CD4-positive, alpha-beta T cell (primary cell): ENCODE data around the gene C11orf21. TPM values are rescaled to one million over a fixed set of nuclear protein-coding genes. Genes with fewer than 3 reads are reported as not detected.

Experiments
- ATAC-seq: fragments of 200-7000 bp; cut with Tn5 transposase; one replicate; pipeline ENCODE4 v1.10.0; 2022; ENCODE audit warnings: mild to moderate bottlenecking; ENCODE audit not compliant: poor library complexity
- CTCF ChIA-PET: fragments of 350-600 bp; sonication (Branson Sonifier 250); formaldehyde crosslinking; loops from one replicate; lab custom pipeline; 2021; ENCODE audit warnings: antibody characterized with exemption, inconsistent platforms; lab: Charles Lee
- POLR2A ChIA-PET: fragments of 350-600 bp; sonication (Branson Sonifier 250); formaldehyde crosslinking; loops from one replicate; lab custom pipeline; 2021; ENCODE audit warnings: antibody characterized with exemption, inconsistent platforms; lab: Charles Lee
- DNase-seq, 14 experiments: peaks; one replicate each; pipeline ENCODE4 v3.0.0-alpha.2; 2013 to 2020; ENCODE audit warnings: mixed read lengths in 2 of 14
- H3K27ac ChIP-seq, 2 donors: one replicate each; pipeline versions ENCODE4 v1.5.1 to v1.7.0; 2013; ENCODE audit warnings: low read length in 2 of 2, low read depth in 1 of 2, mild to moderate bottlenecking in 1 of 2
- H3K27me3 ChIP-seq, 2 experiments: 1 replicate in 1 of 2; 2 replicates in 1 of 2; pipeline versions ENCODE4 v1.6.1 to v1.7.0; 2013; ENCODE audit warnings: low read length in 2 of 2, control low read depth in 1 of 2, mild to moderate bottlenecking in 1 of 2, moderate library complexity in 1 of 2; ENCODE audit not compliant: insufficient read depth in 2 of 2, control insufficient read depth in 1 of 2
- H3K36me3 ChIP-seq: one replicate; pipeline ENCODE4 v1.6.1; 2013; ENCODE audit warnings: low read length, control low read depth; ENCODE audit not compliant: insufficient read depth
- H3K4me1 ChIP-seq: one replicate; pipeline ENCODE4 v1.6.1; 2013; ENCODE audit warnings: low read length, control low read depth; ENCODE audit not compliant: insufficient read depth
- H3K4me3 ChIP-seq: one replicate; pipeline ENCODE4 v1.5.1; 2013; ENCODE audit warnings: mild to moderate bottlenecking, low read length, moderate library complexity
- H3K9me3 ChIP-seq, 2 experiments: 1 replicate in 1 of 2; 2 replicates in 1 of 2; pipeline versions ENCODE4 v1.6.1 to v1.7.0; 2013; ENCODE audit warnings: low read length in 2 of 2, mild to moderate bottlenecking in 2 of 2, control low read depth in 1 of 2, moderate library complexity in 1 of 2; ENCODE audit not compliant: control insufficient read depth in 1 of 2, insufficient read depth in 1 of 2
- H3K27ac Mint-ChIP-seq: one replicate; pipeline ENCODE4 v1.8.0; 2020; ENCODE audit warnings: mixed read lengths
- H3K27me3 Mint-ChIP-seq: one replicate; pipeline ENCODE4 v1.8.0; 2021; ENCODE audit warnings: mixed read lengths
- H3K36me3 Mint-ChIP-seq: one replicate; pipeline ENCODE4 v1.8.0; 2021; ENCODE audit warnings: low read depth, mixed read lengths
- H3K4me1 Mint-ChIP-seq: one replicate; pipeline ENCODE4 v1.8.0; 2021; ENCODE audit warnings: low read depth, mixed read lengths
- H3K4me3 Mint-ChIP-seq: one replicate; pipeline ENCODE4 v1.8.0; 2020; ENCODE audit warnings: mild to moderate bottlenecking, mixed read lengths
- H3K9me3 Mint-ChIP-seq: one replicate; pipeline ENCODE4 v1.8.0; 2020; ENCODE audit warnings: mixed read lengths
- CTCF ChIP-seq: fragments of 200-600 bp; IDR thresholded peaks from one replicate; pipeline ENCODE4 v1.8.0; 2022; ENCODE audit warnings: antibody characterized with exemption, mild to moderate bottlenecking
- intact Hi-C, 2 experiments: fragments of 100-400 bp; cut with DNase I in 1 of 2; cut with micrococcal nuclease in 1 of 2; formaldehyde crosslinking; loops; one replicate each; pipeline versions ENCODE4 v1.15.1 to v1.9.0; 2023 to 2025; cut with DNase I, micrococcal nuclease
- total RNA-seq, 174 experiments: library from RNA in 2 of 174; stranded (reverse) in 2 of 174; gene quantifications; one replicate each; pipeline ENCODE4 v1.2.3 and lab custom pipeline; 2021 to 2026

C11orf21 gene
- total RNA-seq, 2 experiments from 2014 or later, result 71.2 to 71.7 TPM

GRCh38 chr11:2273771-2274170 is 27.9 kb downstream of the C11orf21 start:
- intact Hi-C loops, result no loop called here
- TF ChIP-seq CTCF, result no peak
- no peak overlapping the region for H3K27ac ChIP-seq
- H3K4me3 Mint-ChIP-seq, result no peak overlapping the region
- peaks cover 0 to 39% of the 10 kb centered on the region in 2 experiments for H3K9me3 ChIP-seq
- H3K36me3 Mint-ChIP-seq, result no peaks in the 10 kb centered on the region
- H3K27ac Mint-ChIP-seq, result no peak overlapping the region
- H3K4me1 Mint-ChIP-seq, result peaks cover 3% of the 10 kb centered on the region
- H3K27me3 Mint-ChIP-seq, result peaks cover 19% of the 10 kb centered on the region
- DNase-seq, result peak in 1 of 14 experiments; percentile 2
- POLR2A ChIA-PET, result no interaction called here
- CTCF ChIA-PET, result no interaction called here
- H3K36me3 ChIP-seq, result no peaks in the 10 kb centered on the region
- no peak overlapping the region for H3K4me3 ChIP-seq
- peaks cover 21% of the 10 kb centered on the region for H3K4me1 ChIP-seq
- H3K27me3 ChIP-seq, result peaks cover 15 to 21% of the 10 kb centered on the region in 2 experiments
- no peaks in the 10 kb centered on the region for H3K9me3 Mint-ChIP-seq
- ATAC-seq, result no peak

- H3K9me3 ChIP-seq, result peaks cover 0 to 36% of the 10 kb centered on the region in 2 experiments
- CTCF ChIA-PET, result no interaction called here
- H3K27me3 ChIP-seq, result peaks cover 20 to 25% of the 10 kb centered on the region in 2 experiments
- H3K36me3 ChIP-seq, result no peaks in the 10 kb centered on the region
- H3K4me1 ChIP-seq, result peaks cover 26% of the 10 kb centered on the region
- POLR2A ChIA-PET, result no interaction called here
- no peak overlapping the region for H3K27ac Mint-ChIP-seq
- no peaks in the 10 kb centered on the region for H3K36me3 Mint-ChIP-seq
- peak overlapping the region; percentile 20 for H3K4me3 Mint-ChIP-seq
- no peak for TF ChIP-seq CTCF
- no peaks in the 10 kb centered on the region for H3K9me3 Mint-ChIP-seq
- H3K27me3 Mint-ChIP-seq, result peaks cover 23% of the 10 kb centered on the region
- H3K4me3 ChIP-seq, result no peak overlapping the region
- ATAC-seq, result no peak
- H3K27ac ChIP-seq, result no peak overlapping the region
- DNase-seq, result no peak
- H3K4me1 Mint-ChIP-seq, result peaks cover 3% of the 10 kb centered on the region
- intact Hi-C loops, result no loop called here
Measured at GRCh38 chr11:2273311-2273710, 28.4 kb downstream of the C11orf21 start.

DNA sequence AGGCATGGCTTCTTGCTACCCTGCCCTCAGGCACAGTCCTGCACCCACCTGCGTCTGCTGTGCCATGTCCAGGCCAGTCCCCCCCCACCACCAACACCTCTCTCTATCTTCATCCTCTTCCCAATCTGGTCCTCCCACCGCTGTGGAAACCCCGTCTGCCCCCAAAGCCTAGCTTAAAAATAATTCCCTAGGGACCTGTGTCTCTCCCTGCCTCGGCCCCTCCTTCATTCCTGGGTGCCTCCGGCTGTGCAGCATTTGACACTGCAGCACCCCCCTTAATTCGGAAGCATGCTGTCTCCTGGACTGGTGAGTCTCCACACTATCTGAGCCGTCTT is 28.8 kb downstream of the C11orf21 start:
- CTCF ChIA-PET, result no interaction called here
- Mint-ChIP-seq H3K36me3 (no peaks in the 10 kb centered on the region), H3K27me3 (peaks cover 27% of the 10 kb centered on the region), H3K9me3 (no peaks in the 10 kb centered on the region), H3K4me1 (peaks cover 3% of the 10 kb centered on the region), H3K27ac (no peak overlapping the region), H3K4me3 (peak overlapping the region; percentile 20)
- Histone ChIP-seq H3K36me3 (no peaks in the 10 kb centered on the region), H3K27ac (no peak overlapping the region), H3K4me3 (no peak overlapping the region), H3K27me3 (peaks cover 24 to 29% of the 10 kb centered on the region in 2 experiments), H3K4me1 (peaks cover 27% of the 10 kb centered on the region), H3K9me3 (peaks cover 0 to 36% of the 10 kb centered on the region in 2 experiments)
- no peak for TF ChIP-seq CTCF
- POLR2A ChIA-PET, result no interaction called here
- no peak for ATAC-seq
- intact Hi-C loops, result no loop called here
- peak in 1 of 14 experiments; percentile 2 for DNase-seq
